Lower lobe of right lung (tissue), 2 donors: ENCODE results near the gene CDK5RAP3. TPM values are rescaled to one million over a fixed set of nuclear protein-coding genes. Genes with fewer than 3 reads are reported as not detected.

Experiments used
- ATAC-seq, 2 donors: fragments of 200-7000 bp; cut with Tn5 transposase; one replicate each; pipeline ENCODE4 v1.9.1; 2020 to 2022; ENCODE audit warnings: mild to moderate bottlenecking in 2 of 2, moderate library complexity in 2 of 2
- DNase-seq: peaks from one replicate; pipeline ENCODE4 v3.0.0-alpha.2; 2020
- H3K27ac ChIP-seq: fragments of 200-600 bp; one replicate; pipeline ENCODE4 v1.8.0; 2022
- H3K27me3 ChIP-seq: fragments of 200-600 bp; one replicate; pipeline ENCODE4 v1.8.0; 2022; ENCODE audit warnings: low read depth
- H3K36me3 ChIP-seq: fragments of 200-600 bp; one replicate; pipeline ENCODE4 v1.8.0; 2022; ENCODE audit warnings: mild to moderate bottlenecking
- H3K4me1 ChIP-seq: fragments of 200-600 bp; one replicate; pipeline ENCODE4 v1.8.0; 2022
- H3K4me3 ChIP-seq: fragments of 200-600 bp; one replicate; pipeline ENCODE4 v1.8.0; 2022; ENCODE audit warnings: mild to moderate bottlenecking
- H3K9me3 ChIP-seq: fragments of 200-600 bp; one replicate; pipeline ENCODE4 v1.8.0; 2022
- CTCF ChIP-seq: fragments of 200-600 bp; IDR thresholded peaks from one replicate; pipeline ENCODE4 v1.8.0; 2022; ENCODE audit warnings: antibody characterized with exemption, mild to moderate bottlenecking
- intact Hi-C: fragments of 100-400 bp; cut with DNase I; formaldehyde crosslinking; loops from one replicate; pipeline ENCODE4 v1.11.0; 2022
- long read RNA-seq: library from polyadenylated mRNA; unstranded; transcript quantifications from one replicate; pipeline ENCODE4 v2.0.0, GENCODE V29; 2021
- total RNA-seq: library from RNA; stranded (reverse); fragmentation: NEBNext Ultra II Directional; extraction: Animal tissue kit (Norgen Biotek cat#: 25700); gene quantifications from one replicate; pipeline ENCODE4 v1.2.1, GENCODE V29; 2021
- donor health status: DM: no; HTN: yes; CAD: no; lungs with severe emphysema.

The CDK5RAP3 gene
- 161 TPM for total RNA-seq
- long read RNA-seq, transcript CDK5RAP3-201 (14 exons, 1,866 nt), result major isoform, 60 of 146 reads
- long read RNA-seq, transcript CDK5RAP3-231 (12 exons, 2,759 nt), result minor isoform, 16 of 146 reads
- long read RNA-seq, transcript CDK5RAP3-237 (13 exons, 2,519 nt), result minor isoform, 5 of 146 reads
- long read RNA-seq, partial matches to known transcripts, result 46 of 146 reads
- long read RNA-seq, other reads (novel, unspliced or antisense), result 18 of 146 reads

GRCh38 chr17:47970725-47971499 is at the start of gene CDK5RAP3:
Gene CDK5RAP3, plus strand, starts transcription at chr17:47971113. Its CDS starts 34 bp downstream, at chr17:47971147.
- DNase-seq, result peak; percentile 100

GRCh38 chr17:47924785-47925677 is 45.9 kb upstream of the CDK5RAP3 start:
- intact Hi-C loops, result no loop called here
- H3K4me3 ChIP-seq, result no peak overlapping the region
- TF ChIP-seq CTCF, result no peak
- peaks cover 75% of the 10 kb centered on the region for H3K36me3 ChIP-seq
- no peaks in the 10 kb centered on the region for H3K4me1 ChIP-seq
- DNase-seq, result no peak
- no peaks in the 10 kb centered on the region for H3K27me3 ChIP-seq
- no peak overlapping the region for H3K27ac ChIP-seq
- H3K9me3 ChIP-seq, result no peaks in the 10 kb centered on the region
- peak in 1 of 2 donors; percentile 7 for ATAC-seq

More at GRCh38 chr17:47970725-47971499, at the start of gene CDK5RAP3:
- Histone ChIP-seq H3K4me1 (peaks cover 27% of the 10 kb centered on the region), H3K9me3 (no peaks in the 10 kb centered on the region), H3K36me3 (peaks cover 27% of the 10 kb centered on the region), H3K27me3 (no peaks in the 10 kb centered on the region), H3K27ac (peak within 1 kb of the TSS; percentile 85), H3K4me3 (peak within 1 kb of the TSS; percentile 99)
- intact Hi-C loops, result no loop called here
- ATAC-seq, result peak; percentile 100
- peak; percentile 96 for TF ChIP-seq CTCF

- Histone ChIP-seq H3K27ac (no peak overlapping the region), H3K4me3 (no peak overlapping the region), H3K36me3 (peaks cover 79% of the 10 kb centered on the region), H3K4me1 (no peaks in the 10 kb centered on the region), H3K27me3 (no peaks in the 10 kb centered on the region), H3K9me3 (no peaks in the 10 kb centered on the region)
- intact Hi-C loops, result no loop called here
- no peak for DNase-seq
- ATAC-seq, result no peak
- TF ChIP-seq CTCF, result no peak
These were observed 45.3 kb upstream of the CDK5RAP3 start for GRCh38 chr17:47925678-47925988.

- H3K9me3 ChIP-seq, result no peaks in the 10 kb centered on the region
- ATAC-seq (no peak), DNase-seq (no peak)
- TF ChIP-seq CTCF, result no peak
- no peaks in the 10 kb centered on the region for H3K4me1 ChIP-seq
- H3K27ac ChIP-seq, result no peak overlapping the region
- peaks cover 74% of the 10 kb centered on the region for H3K36me3 ChIP-seq
- no peak overlapping the region for H3K4me3 ChIP-seq
- no peaks in the 10 kb centered on the region for H3K27me3 ChIP-seq
- intact Hi-C loops, result no loop called here
These were observed 43.0 kb upstream of the CDK5RAP3 start for GRCh38 chr17:47927821-47928400.

GRCh38 chr17:47928415-47928814 is 42.5 kb upstream of the CDK5RAP3 start:
- TF ChIP-seq CTCF, result no peak
- DNase-seq (no peak), ATAC-seq (no peak)
- Histone ChIP-seq H3K9me3 (no peaks in the 10 kb centered on the region), H3K27me3 (no peaks in the 10 kb centered on the region), H3K4me3 (no peak overlapping the region), H3K27ac (no peak overlapping the region), H3K4me1 (no peaks in the 10 kb centered on the region), H3K36me3 (peaks cover 69% of the 10 kb centered on the region)
- intact Hi-C loops, result no loop called here
